NCI-H1694 (cell line): ENCODE measurements around the gene SERPINB10.
A peak's percentile ranks its signal among the peaks of the same experiment; 100 is the strongest.

Experiments used
- DNase-seq: peaks from one replicate; lab custom pipeline; 2025; lab: John Stamatoyannopoulos, UW

The SERPINB10 gene

GRCh38 chr18:63949068-63949737, 41.4 kb downstream of the SERPINB10 start, which contains the start of gene HMSD:
Gene HMSD (plus strand): TSS chr18:63949301. CDS start chr18:63953456, 4,155 bp downstream.
- no peak for DNase-seq

- no peak for DNase-seq
Measured at GRCh38 chr18:63951302-63951705, 43.5 kb downstream of the SERPINB10 start.

GRCh38 chr18:63953811-63954210, 46.1 kb downstream of the SERPINB10 start:
- no peak for DNase-seq

GRCh38 chr18:63956755-63957154, 49.0 kb downstream of the SERPINB10 start:
- no peak for DNase-seq

GRCh38 chr18:63960891-63961290, 53.1 kb downstream of the SERPINB10 start:
- DNase-seq: no peak

GRCh38 chr18:63961435-63961980, 53.8 kb downstream of the SERPINB10 start:
- no peak for DNase-seq

GRCh38 chr18:63962137-63962536, 54.4 kb downstream of the SERPINB10 start:
- no peak for DNase-seq

- no peak for DNase-seq
Measured at GRCh38 chr18:63963615-63964256, 56.0 kb downstream of the SERPINB10 start.

GRCh38 chr18:63964908-63965307, 57.1 kb downstream of the SERPINB10 start:
- DNase-seq: no peak

- no peak for DNase-seq
Measured at GRCh38 chr18:63965716-63966330, 58.1 kb downstream of the SERPINB10 start.

- peak; percentile 76 for DNase-seq
Measured at GRCh38 chr18:63969942-63970808, 62.4 kb downstream of the SERPINB10 start, which contains the start of gene SERPINB8. Gene SERPINB8 (plus strand): TSS chr18:63970081. CDS start chr18:63978309, 8,228 bp downstream.

- DNase-seq: no peak
Measured at GRCh38 chr18:63970809-63971205, 63.0 kb downstream of the SERPINB10 start.

- no peak for DNase-seq
Measured at GRCh38 chr18:63971320-63972001, 63.7 kb downstream of the SERPINB10 start.

GRCh38 chr18:63972002-63972376, 64.2 kb downstream of the SERPINB10 start:
- no peak for DNase-seq

GRCh38 chr18:63974991-63975390, 67.2 kb downstream of the SERPINB10 start:
- no peak for DNase-seq

GRCh38 chr18:63975628-63976027, 67.9 kb downstream of the SERPINB10 start:
- no peak for DNase-seq

GRCh38 chr18:63977040-63977439, 69.3 kb downstream of the SERPINB10 start:
- DNase-seq: no peak

- peak; percentile 44 for DNase-seq
Measured at GRCh38 chr18:63979409-63979920, 71.7 kb downstream of the SERPINB10 start.

GRCh38 chr18:63980027-63980426, 72.3 kb downstream of the SERPINB10 start:
- DNase-seq: no peak

GRCh38 chr18:63980896-63981460, 73.2 kb downstream of the SERPINB10 start:
- DNase-seq: no peak

- DNase-seq: no peak
Measured at GRCh38 chr18:63981719-63982118, 74.0 kb downstream of the SERPINB10 start.
